Stimulated activated CD8-positive, alpha-beta memory T cell treated with anti-CD3 and anti-CD28 coated beads, Interleukin-12 subunit alpha, Interleukin-12 subunit beta, amount 100 ng/mL, for 24 hours (primary cell): Measurements from ENCODE around the gene DBF4B.
A peak's percentile ranks its signal among the peaks of the same experiment; 100 is the strongest.

ENCODE experiments used
- DNase-seq: peaks from one replicate; pipeline ENCODE4 v3.0.0-alpha.2; 2020; ENCODE audit errors: extremely low read depth

The DBF4B gene

DNA sequence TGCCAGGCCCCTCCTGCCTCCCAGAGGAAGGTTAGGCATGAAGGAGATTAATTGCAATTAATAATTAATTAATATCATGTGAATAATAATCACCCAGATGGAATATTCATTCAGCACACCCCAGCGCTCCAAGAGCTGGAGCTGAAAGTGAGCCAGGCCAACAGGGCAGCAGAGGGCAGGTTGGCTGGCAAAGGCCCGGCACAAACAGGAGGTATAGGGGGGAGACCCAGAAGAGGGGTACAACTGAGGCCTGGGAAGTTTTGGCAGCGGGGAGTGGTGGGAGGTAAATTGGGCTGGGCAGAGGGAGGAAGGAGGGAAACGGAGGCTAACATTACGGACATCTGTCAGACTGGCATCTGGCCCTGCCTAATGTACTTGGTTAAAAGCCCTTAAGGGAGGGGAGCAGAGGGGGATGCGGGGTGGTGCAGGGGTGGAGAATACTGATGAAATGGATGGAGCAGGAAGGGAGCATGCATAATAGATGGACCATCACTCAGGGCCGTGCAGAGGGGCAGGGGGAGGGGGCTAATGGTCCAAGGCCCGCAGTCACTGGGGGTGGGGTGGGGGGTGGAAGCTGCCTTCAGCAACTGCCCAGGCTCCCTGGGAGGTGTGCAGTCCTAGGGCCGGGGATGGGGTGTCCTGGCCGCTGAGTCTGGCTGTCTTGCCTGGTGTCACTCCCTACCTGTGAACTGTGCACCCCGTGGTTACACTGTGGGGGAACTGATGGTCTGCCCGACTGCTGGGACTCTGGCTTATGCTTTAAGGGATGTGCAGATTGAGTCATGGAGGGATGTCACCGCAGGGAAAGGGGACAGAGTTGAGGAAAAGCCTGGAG lies 52.2 kb downstream of the DBF4B start:
- DNase-seq = no peak

DNA sequence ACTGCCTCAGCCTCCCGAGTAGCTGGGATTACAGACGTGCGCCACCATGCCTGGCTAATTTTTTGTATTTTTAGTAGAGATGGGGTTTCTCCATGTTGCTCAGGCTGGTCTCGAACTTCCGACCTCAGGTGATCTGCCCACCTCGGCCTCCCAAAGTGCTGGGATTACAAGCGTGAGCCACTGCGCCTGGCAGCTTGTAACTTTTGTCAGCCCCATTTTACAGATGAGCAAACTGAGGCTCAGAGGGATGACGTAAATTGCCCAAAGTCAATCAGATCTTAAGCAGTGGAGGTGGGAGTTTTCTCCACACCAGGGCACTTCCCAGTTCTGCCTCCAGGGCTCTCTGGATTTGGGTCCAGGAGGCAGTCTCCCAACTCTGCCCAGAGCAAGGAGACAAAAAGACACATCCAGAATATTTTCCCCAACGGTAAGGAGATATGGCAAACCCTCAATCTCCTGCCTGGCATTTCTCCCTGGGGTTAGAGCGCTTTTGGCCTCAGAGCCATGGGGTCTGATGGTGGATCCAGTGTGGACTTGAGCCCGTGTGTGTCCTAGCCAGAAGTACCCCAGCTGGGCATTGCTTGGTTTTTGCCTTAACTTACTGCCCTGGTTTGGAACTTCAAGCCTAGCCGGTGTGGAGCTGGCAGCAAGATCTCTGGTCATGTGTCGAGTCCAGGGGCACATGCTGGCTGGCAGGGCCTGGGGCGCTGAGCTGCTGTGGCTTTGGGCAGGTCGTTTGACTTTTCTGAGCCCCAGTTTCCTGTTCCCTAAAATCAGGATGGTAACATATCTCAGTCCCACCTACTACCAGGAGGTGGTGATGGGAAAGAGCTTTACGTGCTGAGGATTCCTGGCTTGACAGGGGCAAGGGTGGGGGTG lies 53.7 kb downstream of the DBF4B start:
- DNase-seq = no peak

DNA sequence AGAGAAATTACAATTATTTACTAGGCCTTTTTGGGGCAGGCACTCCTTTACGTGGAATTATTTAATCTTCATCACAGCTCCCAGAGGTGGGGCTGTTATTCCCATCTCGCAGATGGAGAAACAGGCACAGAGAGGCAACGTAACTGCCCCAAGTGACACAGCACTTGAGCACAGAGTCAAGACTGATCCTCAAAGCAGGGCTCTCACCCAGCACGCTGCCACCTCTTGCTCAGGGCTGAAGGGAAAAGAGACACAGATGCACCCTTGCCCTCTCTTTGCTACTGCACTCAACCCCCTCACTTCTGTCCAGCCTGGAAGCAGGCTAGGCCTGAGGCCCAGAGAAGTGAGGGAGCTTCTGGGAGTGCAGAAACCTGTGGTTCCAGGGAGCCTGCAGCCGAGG lies 54.7 kb downstream of the DBF4B start:
- DNase-seq = no peak

DNA sequence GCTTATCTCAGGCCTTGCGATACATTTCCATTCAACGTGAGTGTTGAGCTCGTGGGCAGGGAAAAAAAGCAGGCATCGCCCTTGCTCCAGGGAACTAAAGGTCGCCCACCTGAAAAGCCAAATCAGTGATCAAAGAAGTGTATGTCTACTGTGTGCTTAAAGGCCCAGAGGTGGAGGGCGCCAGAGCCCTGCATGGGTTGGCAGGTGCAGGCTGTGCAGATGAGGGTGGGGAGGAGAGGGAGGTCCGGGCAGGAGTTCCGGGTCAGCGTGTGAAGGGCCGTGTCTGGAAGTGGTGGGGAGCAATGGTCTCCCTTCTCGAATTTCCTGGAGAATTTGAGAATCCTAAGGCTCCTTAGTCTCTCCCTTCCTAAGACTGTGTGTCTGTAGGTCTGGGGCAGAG lies 57.5 kb downstream of the DBF4B start:
- no peak for DNase-seq

DNA sequence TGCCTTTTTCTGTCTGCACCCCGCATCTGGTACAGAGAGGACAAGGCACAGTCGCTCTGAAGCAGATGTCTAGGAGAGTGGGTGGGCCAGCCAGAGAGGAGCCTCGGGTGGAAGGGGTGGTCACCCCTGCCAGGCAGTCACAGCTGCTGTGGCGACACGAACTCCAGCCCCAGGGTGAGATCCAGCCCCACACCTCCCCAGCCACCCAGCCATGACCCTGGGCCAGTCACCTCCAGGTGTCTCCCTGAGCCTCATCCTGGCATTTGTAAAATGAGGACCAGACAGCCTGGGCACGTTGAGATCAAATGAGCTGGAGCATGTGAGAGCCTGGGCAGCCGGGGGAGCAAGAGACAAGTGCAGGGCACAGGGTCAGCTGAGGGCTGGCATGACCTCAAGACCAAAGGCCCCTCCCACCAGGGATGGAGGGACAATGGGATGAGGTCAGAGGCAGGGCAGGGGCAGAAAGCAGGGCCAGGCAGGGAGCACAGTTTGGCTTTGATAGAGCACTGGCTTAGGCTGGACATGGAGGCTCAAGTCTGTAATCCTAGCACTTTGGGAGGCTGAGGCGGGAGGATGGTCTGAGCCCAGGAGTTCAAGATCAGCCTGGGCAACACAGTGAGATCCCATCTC lies 58.1 kb downstream of the DBF4B start:
- no peak for DNase-seq

DNA sequence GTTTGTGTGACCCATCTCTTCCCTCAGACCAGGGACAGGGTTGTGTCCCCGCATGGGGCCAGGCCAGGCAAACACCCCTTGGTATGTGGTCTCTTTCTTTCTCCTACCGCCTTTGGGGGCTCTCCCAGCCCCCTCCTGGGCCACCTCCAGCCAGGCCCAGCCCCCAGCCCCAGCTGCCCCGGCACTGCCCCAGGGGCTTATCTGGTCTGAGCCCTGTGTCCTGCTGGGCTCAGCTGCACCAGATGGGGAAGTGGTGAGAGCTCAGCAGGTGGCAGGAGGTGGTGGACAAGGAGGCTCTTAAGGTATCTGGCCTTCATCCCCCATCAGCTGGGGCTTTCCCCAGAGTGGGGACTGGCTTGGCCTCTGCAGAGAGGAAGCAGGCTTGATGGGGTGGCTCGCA lies 59.0 kb downstream of the DBF4B start:
- no peak for DNase-seq

DNA sequence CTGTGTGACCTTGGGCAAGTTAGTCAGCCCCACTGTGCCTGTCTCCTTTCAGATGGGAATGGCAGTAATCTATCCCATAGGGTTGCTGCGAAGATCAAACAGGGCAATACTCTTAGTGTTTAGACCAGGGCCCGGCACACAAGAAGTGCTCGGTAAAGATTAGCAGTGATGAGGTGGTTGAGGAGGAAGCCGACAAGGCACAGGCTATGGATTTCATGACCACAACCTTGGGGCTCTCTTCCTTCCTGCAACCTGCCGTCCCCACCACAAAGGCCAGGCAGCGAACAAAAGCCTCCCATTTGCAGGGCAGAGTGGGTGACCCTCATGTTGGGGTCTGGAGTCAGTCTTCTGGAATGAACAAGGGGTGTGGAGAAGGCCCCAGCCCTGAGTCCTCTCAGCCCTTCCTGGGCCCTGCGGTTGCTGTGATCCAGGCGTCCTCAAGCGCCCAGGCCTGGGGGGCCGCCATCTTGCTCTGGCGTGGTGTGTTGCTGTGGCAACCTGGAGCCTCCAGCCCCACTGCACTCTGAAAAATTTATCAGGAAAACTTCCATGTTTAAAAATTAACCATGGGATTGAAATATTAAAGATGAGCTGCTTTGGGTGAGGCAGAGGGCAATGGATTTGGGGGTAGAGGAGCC lies 60.2 kb downstream of the DBF4B start:
- no peak for DNase-seq

DNA sequence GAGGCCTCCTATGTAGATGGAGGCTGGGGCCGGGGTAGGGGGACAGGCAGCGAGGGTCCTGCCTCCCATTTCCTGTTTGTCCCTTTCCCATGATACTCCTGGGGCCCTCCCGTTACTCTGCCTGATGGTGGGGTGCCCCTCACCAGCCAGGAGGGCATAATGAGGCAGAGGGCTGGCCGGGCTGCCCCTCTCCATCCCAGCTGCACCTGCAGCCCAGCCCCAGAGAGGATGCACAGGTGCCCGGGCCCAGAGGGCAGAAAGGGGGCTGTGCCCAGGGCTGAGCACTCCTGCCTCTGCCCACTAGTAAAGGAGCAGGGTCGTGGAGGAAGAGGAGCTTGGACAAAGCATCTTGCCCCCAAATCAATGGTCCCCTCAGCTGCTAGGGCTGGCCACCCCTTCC lies 60.8 kb downstream of the DBF4B start:
- no peak for DNase-seq

DNA sequence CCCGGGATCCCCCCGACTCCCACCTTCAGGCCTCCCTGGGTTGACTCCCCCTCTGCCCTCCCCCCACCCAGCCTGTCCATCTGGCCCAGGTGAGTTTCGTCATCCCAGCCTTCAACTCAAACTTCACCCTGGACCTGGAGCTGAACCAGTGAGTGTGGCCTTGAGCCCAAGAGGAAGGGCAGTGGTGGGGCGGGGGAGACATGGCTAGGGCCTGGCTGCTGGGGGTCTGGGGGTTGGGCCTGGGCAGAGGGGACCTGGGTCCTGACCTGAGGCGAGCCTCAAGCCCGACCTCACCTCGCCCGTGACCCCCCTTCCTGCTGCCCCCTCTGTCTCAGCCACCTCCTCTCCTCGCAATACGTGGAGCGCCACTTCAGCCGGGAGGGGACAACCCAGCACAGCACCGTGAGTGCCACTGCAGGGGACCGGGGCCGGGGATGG lies 61.2 kb downstream of the DBF4B start:
- DNase-seq = no peak

DNA sequence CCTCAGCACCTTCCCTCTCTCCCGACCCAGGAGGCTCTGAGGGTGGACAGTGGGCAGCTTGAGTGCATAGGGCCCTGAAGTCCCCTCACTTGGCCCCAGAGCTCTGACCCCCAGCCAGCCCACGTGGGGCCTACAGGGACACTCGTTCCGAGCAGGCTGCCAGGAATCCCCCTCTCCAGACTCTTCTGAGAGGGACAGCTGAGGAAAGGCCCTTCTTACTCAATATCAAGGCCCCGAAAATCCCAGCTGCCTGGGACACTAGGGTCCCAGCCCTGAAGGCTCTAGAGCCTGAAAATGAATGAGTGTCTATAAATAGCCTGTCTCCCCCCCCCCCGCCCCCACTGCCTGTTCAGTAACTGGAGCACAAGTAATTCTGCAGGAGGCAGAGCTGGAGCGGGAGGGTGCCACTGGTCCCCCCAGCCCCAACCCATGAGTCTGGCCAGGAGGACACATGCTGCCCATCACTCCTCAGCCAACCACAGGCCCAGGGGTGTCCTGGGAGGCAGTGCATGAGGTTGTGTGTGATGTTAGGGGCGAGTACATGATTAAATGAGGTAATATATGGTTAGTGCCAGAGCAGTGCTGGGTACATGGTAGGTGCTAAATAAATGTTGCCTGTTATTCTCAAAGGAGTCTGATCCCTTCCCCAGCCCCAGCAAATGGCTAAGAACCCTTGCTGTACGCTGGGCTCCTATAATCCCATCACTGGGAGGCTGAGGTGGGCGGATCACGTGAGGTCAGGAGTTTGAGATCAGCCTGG lies 61.9 kb downstream of the DBF4B start:
- DNase-seq = no peak

DNA sequence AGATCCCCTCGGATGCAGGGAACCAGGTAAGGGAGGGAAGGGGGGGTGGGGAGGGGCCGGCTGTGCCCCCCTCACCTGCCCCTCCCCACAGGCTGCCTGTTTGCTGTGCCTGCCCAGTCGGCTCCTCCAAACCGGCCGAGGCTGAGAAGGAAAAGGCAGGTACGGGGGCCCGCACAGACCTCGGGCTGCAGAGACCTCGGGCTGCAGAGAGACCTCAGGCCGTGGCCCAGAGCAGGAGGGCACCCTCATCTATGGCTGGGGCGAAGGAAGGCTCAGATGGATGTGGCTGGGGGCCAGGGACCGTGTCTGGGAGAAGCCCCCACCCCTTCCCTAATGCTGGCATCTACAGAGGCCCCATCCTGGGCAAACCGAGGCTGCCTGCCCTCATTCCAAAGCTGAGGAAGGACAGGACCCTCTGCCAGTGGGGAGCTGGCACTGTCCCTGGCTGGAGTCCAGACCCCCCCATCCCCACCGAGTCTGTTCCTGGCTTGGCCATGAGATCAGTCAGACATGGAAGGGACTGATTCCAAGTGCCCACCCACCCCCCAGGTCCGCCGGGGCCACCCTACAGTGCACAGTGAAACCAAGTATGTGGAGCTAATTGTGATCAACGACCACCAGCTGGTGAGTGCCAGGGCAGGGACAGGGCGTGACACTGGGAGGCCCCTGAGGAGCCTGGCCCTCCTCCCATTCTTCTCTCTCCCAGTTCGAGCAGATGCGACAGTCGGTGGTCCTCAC lies 64.0 kb downstream of the DBF4B start:
- DNase-seq = no peak

DNA sequence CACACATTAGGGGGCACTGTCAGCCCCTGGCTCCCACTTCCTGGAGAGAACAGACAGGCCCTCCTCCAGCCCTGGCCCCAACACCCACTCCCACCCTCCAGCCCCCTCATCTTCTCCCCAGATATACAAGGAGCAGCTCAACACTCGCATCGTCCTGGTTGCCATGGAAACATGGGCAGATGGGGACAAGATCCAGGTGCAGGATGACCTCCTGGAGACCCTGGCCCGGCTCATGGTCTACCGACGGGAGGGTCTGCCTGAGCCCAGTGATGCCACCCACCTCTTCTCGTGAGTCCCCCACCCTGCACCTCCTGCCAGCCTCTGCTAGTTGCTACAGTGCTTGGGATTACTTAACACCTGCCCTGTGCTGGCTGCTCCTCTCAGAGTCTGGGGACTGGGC lies 64.7 kb downstream of the DBF4B start:
- DNase-seq = no peak

DNA sequence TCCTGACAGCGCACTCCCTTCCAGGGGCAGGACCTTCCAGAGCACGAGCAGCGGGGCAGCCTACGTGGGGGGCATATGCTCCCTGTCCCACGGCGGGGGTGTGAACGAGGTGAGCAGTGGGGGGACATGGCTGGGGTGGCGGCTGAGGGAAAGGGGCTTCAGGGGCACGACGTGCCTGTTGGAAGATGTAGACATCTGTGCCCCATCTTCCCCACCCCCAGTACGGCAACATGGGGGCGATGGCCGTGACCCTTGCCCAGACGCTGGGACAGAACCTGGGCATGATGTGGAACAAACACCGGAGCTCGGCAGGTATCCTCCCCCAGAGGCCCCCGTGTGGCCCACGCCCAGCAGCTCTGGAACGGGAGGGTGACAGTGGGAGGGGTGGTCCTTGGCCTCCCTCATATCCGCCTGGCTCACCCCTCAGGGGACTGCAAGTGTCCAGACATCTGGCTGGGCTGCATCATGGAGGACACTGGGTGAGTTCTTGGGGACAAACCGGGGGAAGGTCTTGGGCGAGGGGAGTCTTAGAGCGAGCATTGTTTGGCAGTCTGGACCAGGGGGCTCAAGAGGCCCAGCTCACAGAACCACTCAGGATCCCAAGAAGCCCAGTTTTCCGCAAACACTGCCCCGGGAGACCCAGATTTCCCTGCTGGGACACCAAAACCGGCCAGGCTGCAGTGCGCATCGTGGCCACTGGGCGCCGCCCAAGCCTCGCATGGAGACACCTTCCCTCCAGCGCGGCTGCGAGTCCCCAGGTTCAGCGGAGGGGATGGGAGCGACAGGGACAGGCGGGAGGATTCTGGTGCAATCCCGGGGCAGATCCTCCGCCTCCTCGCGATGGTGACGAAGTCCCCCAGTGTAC lies 66.0 kb downstream of the DBF4B start:
- DNase-seq = peak; percentile 58

DNA sequence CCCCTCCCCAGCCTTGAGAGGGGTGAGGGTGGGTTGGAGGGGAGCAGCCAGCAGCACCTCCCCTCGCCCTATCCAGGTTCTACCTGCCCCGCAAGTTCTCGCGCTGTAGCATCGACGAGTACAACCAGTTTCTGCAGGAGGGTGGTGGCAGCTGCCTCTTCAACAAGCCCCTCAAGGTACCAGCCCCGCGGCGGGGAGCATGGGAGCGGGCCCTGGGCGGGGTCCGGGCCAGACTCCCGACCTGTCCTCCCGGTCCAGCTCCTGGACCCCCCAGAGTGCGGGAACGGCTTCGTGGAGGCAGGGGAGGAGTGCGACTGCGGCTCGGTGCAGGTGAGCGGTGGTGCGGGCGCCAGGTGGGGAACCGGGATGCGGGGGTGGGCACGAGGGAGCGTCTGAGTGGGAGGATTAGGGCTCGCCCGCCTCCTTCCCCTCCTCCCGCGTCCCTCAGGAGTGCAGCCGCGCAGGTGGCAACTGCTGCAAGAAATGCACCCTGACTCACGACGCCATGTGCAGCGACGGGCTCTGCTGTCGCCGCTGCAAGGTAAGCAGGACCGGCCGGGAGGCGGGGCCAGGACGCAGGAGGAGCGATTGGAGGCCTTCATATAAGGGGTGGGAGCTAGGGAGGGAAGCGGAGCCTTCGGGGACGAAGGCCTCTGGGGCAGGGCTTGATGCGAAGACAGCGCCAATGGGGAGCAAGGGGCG lies 66.8 kb downstream of the DBF4B start:
- no peak for DNase-seq

DNA sequence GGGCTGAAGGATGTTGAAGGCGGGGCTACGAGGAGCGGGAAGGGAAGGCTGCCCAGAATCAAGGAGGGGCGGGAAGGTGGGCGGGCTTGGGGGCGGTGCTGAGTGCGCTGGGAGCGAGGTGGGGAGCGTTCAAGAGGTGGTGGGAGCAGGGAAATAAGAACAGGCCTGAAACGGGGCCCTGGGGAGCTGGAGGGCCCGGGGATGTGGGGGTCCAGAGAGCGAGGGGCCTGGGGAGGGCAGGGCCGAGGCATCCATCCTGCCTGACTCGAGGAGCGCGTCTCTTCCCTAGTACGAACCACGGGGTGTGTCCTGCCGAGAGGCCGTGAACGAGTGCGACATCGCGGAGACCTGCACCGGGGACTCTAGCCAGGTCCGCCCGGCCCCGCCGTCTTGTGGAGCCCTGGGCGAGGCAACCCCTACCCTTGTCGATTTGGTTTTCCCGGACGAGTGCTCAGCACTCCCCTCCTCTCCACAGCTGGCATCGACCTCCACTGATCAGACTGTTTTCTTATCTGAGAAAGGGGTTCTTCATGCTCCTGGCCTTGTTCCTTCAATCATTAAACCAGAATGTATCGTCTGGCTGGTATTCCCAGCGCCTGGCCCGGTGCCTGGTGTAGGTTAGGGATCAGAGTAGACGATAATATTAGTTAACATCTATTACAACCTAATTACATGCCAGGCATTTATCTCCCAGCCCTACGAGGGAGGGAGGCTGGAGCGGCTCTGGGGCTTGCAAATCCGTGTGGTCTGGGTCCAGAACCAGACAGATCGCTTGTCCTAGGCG lies 67.6 kb downstream of the DBF4B start:
- peak; percentile 93 for DNase-seq

DNA sequence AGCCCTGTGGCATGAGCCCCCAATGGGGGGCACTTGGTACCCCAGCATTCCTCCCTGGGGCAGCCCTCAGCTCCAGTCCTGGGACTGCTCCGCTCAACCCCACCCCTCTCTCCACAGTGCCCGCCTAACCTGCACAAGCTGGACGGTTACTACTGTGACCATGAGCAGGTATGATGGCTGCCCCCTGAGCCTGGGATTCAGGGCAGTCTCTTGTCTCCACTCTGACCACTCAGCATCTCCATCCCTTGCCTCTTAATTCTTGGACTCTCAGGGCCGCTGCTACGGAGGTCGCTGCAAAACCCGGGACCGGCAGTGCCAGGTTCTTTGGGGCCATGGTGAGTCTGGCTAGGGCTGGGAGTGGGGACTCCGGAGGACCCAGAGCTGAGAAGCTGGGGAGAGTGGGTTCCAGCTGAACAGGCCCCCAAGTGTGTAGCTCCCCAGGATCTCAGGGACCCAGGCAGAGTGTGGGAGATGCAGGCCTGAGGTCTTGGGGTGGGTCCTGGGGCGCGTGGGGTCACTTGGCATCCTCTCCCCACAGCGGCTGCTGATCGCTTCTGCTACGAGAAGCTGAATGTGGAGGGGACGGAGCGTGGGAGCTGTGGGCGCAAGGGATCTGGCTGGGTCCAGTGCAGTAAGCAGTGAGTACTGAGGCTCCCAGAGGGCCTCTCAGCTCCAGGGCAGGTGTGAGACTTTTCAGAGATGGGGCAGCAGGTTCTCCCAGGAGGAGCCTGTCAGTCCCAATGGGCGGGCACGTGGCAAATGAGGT lies 68.3 kb downstream of the DBF4B start:
- no peak for DNase-seq
